Lower lobe of right lung (tissue), 2 donors: Measurements from ENCODE around the gene OGT. TPM values are rescaled to one million over a fixed set of nuclear protein-coding genes. Genes with fewer than 3 reads are reported as not detected.
"Not testable (repeated sequence)": the region's sequence is repeated elsewhere in the genome, so short reads cannot be mapped to it uniquely, and the experiment has no call there.

Source experiments
- ATAC-seq, 2 donors: fragments of 200-7000 bp; cut with Tn5 transposase; one replicate each; pipeline ENCODE4 v1.9.1; 2020 to 2022; ENCODE audit warnings: mild to moderate bottlenecking in 2 of 2, moderate library complexity in 2 of 2
- DNase-seq: peaks from one replicate; pipeline ENCODE4 v3.0.0-alpha.2; 2020
- H3K27ac ChIP-seq: fragments of 200-600 bp; one replicate; pipeline ENCODE4 v1.8.0; 2022
- H3K27me3 ChIP-seq: fragments of 200-600 bp; one replicate; pipeline ENCODE4 v1.8.0; 2022; ENCODE audit warnings: low read depth
- H3K36me3 ChIP-seq: fragments of 200-600 bp; one replicate; pipeline ENCODE4 v1.8.0; 2022; ENCODE audit warnings: mild to moderate bottlenecking
- H3K4me1 ChIP-seq: fragments of 200-600 bp; one replicate; pipeline ENCODE4 v1.8.0; 2022
- H3K4me3 ChIP-seq: fragments of 200-600 bp; one replicate; pipeline ENCODE4 v1.8.0; 2022; ENCODE audit warnings: mild to moderate bottlenecking
- H3K9me3 ChIP-seq: fragments of 200-600 bp; one replicate; pipeline ENCODE4 v1.8.0; 2022
- intact Hi-C: fragments of 100-400 bp; cut with DNase I; formaldehyde crosslinking; loops from one replicate; pipeline ENCODE4 v1.11.0; 2022
- total RNA-seq: library from RNA; stranded (reverse); fragmentation: NEBNext Ultra II Directional; extraction: Animal tissue kit (Norgen Biotek cat#: 25700); gene quantifications from one replicate; pipeline ENCODE4 v1.2.1, GENCODE V29; 2021
- TF ChIP-seq, protein P1 (sequence below): fragments of 200-600 bp; IDR thresholded peaks from one replicate; pipeline ENCODE4 v1.8.0; 2022; ENCODE audit warnings: antibody characterized with exemption, mild to moderate bottlenecking
- donor health status: DM: no; HTN: yes; CAD: no; lungs with severe emphysema.

OGT gene
- total RNA-seq, 1 donor from 2014 or later = 149 TPM

GRCh38 chrX:71546879-71547278 is 14.0 kb downstream of the OGT start:
- DNase-seq (no peak), ATAC-seq (no peak)
- H3K27ac ChIP-seq = no peak overlapping the region
- peaks cover 13% of the 10 kb centered on the region for H3K4me1 ChIP-seq
- intact Hi-C loops = no loop called here
- H3K4me3 ChIP-seq = no peak overlapping the region
- no peaks in the 10 kb centered on the region for H3K27me3 ChIP-seq
- TF ChIP-seq, protein P1, sequence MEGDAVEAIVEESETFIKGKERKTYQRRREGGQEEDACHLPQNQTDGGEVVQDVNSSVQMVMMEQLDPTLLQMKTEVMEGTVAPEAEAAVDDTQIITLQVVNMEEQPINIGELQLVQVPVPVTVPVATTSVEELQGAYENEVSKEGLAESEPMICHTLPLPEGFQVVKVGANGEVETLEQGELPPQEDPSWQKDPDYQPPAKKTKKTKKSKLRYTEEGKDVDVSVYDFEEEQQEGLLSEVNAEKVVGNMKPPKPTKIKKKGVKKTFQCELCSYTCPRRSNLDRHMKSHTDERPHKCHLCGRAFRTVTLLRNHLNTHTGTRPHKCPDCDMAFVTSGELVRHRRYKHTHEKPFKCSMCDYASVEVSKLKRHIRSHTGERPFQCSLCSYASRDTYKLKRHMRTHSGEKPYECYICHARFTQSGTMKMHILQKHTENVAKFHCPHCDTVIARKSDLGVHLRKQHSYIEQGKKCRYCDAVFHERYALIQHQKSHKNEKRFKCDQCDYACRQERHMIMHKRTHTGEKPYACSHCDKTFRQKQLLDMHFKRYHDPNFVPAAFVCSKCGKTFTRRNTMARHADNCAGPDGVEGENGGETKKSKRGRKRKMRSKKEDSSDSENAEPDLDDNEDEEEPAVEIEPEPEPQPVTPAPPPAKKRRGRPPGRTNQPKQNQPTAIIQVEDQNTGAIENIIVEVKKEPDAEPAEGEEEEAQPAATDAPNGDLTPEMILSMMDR = no peak
- no peaks in the 10 kb centered on the region for H3K9me3 ChIP-seq
- H3K36me3 ChIP-seq = peaks cover 57% of the 10 kb centered on the region

DNA sequence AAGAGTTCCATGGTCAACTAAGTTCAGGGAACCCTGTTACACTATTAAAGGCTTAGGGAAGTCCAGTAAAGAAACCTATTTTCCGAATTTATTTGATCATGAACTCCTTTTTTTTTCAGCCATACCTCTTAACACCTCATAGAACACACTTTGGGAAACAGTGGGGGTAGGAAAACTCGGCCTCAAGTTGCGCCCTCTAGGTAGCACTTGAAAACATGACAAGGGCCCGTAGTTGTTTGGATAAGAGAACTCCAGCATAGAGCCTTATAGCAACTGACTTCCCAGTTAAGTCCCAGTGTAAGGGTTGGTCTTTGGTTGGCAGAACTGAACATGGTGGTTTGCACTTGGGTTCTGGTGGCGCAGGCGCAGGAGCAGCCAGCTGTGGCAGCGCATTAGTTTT is 14.4 kb downstream of the OGT start:
- DNase-seq = no peak

GRCh38 chrX:71549986-71550385 is 17.1 kb downstream of the OGT start:
- Histone ChIP-seq H3K4me1 (no peaks in the 10 kb centered on the region), H3K36me3 (peaks cover 76% of the 10 kb centered on the region), H3K4me3 (no peak overlapping the region), H3K27ac (no peak overlapping the region), H3K9me3 (no peaks in the 10 kb centered on the region), H3K27me3 (no peaks in the 10 kb centered on the region)
- intact Hi-C loops = no loop called here
- TF ChIP-seq, protein P1 = no peak
- ATAC-seq (no peak), DNase-seq (no peak)

More for the DNA sequence above, 14.4 kb downstream of the OGT start:
- Histone ChIP-seq H3K36me3 (peaks cover 62% of the 10 kb centered on the region), H3K9me3 (no peaks in the 10 kb centered on the region), H3K4me3 (no peak overlapping the region), H3K4me1 (peaks cover 9% of the 10 kb centered on the region), H3K27ac (no peak overlapping the region), H3K27me3 (no peaks in the 10 kb centered on the region)
- intact Hi-C loops = no loop called here
- no peak for ATAC-seq
- TF ChIP-seq, protein P1 = no peak

GRCh38 chrX:71550578-71550977 is 17.7 kb downstream of the OGT start:
- H3K36me3 ChIP-seq = peaks cover 75% of the 10 kb centered on the region
- TF ChIP-seq, protein P1 = no peak
- intact Hi-C loops = no loop called here
- H3K27ac ChIP-seq = no peak overlapping the region
- no peak overlapping the region for H3K4me3 ChIP-seq
- no peak for DNase-seq
- no peaks in the 10 kb centered on the region for H3K9me3 ChIP-seq
- ATAC-seq = no peak
- H3K27me3 ChIP-seq = no peaks in the 10 kb centered on the region
- no peaks in the 10 kb centered on the region for H3K4me1 ChIP-seq

GRCh38 chrX:71556036-71556435 is 23.1 kb downstream of the OGT start:
- H3K36me3 ChIP-seq = peaks cover 87% of the 10 kb centered on the region
- H3K4me1 ChIP-seq = no peaks in the 10 kb centered on the region
- H3K27me3 ChIP-seq = no peaks in the 10 kb centered on the region
- ATAC-seq (no peak), DNase-seq (no peak)
- H3K4me3 ChIP-seq = no peak overlapping the region
- no peak overlapping the region for H3K27ac ChIP-seq
- TF ChIP-seq, protein P1 = no peak
- intact Hi-C loops = no loop called here
- H3K9me3 ChIP-seq = no peaks in the 10 kb centered on the region

DNA sequence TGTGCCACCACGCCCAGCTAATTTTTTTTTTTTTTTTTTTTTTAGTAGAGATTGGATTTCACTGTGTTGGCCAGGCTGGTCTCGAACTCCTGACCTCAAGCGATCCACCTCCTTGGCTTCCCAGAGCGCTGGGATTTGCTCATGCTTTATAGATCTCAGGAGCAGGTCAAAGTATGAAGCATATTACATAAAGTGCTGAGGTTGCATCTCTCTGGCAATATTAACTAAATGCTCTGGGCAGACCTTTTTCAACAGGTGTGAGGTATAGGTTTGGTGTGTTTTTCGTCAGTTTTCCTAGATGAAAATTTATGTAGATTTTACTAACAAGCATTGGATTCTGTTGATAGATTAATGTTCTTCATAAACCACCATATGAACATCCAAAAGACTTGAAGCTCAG is 26.0 kb downstream of the OGT start:
- DNase-seq = no peak
- Histone ChIP-seq H3K4me3 (no peak overlapping the region), H3K4me1 (no peaks in the 10 kb centered on the region), H3K27ac (no peak overlapping the region), H3K36me3 (peaks cover 97% of the 10 kb centered on the region), H3K27me3 (no peaks in the 10 kb centered on the region), H3K9me3 (no peaks in the 10 kb centered on the region)
- TF ChIP-seq, protein P1 = no peak
- intact Hi-C loops = no loop called here
- ATAC-seq = no peak

DNA sequence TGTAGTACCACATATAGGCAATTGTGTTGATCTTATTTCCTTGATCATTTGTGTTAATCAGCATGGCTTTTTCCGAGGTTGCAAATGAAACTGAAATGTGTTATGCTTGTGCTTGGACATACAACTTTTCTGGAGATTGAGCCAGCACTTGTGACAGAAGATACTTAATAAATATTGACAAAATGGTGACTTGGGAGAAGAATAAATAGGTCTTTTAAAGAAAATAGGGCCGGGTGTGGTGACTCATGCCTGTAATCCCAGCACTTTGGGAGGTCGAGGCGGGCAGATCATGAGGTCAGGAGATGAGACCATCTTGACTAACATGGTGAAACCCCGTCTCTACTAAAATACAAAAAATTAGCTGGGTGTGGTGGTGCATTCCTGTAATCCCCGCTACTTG is 26.9 kb downstream of the OGT start:
- H3K4me3 ChIP-seq, H3K27me3 ChIP-seq, H3K4me1 ChIP-seq, DNase-seq, ATAC-seq, intact Hi-C loops, H3K9me3 ChIP-seq, H3K27ac ChIP-seq: not testable (repeated sequence)
- peaks cover 97% of the 10 kb centered on the region for H3K36me3 ChIP-seq
